HG02571 (cell line): ENCODE results near the gene EHMT1.

Experiments
- ATAC-seq: cut with Tn5 transposase; IDR thresholded peaks from one replicate; pipeline ENCODE4 v1.9.1; 2021; ENCODE audit warnings: mild to moderate bottlenecking, moderate library complexity; ENCODE audit not compliant: unreplicated experiment

Gene EHMT1

DNA sequence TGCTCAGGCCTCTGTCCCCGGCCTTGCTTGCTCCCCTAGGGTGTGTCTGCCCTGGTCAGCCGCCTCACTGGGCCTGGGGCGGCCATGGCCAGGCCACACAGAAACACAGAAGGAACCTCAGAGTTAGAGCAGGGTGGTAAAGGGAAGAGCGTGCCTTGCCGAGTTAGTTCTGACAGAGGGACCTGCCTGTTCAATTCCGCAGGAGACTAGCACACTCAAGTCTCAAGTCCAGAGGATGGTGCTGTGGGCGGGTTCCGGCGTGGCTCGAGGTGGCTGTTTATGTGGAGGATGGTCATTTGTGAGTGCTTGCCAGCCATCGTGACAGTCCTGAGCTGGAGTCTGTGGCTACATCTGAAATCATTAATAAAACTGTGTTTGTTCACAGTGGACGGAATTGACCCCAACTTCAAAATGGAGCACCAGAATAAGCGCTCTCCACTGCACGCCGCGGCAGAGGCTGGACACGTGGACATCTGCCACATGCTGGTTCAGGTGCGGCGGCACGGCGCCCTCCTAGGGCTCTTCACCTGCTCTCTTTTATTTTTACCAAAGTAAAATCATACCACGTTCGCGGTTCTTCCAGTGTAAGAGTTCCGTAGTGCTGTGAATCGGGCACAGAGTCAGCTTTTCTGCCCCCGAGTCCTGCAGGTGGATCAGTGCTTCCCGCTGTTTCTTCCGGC lies 163.2 kb downstream of the EHMT1 start:
- ATAC-seq: no peak

DNA sequence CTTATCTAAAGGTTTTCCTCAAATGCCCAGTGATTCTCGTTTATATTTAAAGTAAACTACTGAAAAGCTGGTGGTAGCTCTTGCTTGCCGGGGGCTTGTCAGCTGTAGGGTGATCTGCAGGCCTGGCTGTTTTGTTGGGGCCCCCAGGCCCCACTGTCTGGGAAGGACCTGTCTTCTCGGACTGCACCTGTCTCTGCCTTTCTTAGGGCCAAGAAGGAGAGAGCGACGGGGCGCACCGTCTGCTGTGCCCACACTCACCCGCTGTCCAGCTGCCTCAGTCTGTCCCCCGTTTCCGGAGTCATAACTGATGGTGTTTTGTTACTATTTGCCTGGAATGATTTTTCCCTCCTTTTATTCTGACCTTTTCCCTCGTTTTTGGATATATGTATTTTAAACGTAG lies 164.7 kb downstream of the EHMT1 start:
- ATAC-seq: no peak

DNA sequence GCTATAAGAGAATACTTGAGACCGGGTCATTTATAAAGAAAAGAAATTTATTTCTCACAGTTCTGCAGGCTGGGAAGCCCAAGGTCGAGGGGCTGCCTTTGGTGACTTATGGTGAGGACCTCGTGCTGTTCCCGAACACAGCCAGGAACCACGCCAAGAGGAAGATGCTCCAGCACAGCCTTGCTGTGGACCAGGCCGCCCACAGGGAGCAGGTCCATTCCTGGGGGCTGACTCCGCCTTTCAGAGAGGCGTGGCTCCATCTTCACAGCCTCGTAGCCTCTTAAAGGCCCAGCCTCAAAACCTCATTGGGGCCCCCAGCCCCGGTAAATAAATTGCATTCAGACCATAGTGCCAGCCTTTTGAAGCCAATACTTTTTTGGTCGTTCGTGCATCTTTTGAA lies 165.2 kb downstream of the EHMT1 start:
- ATAC-seq: no peak

- ATAC-seq: no peak
Measured at GRCh38 chr9:137784641-137785513, 166.1 kb downstream of the EHMT1 start.

- no peak for ATAC-seq
Measured at GRCh38 chr9:137785704-137786161, 166.9 kb downstream of the EHMT1 start.

DNA sequence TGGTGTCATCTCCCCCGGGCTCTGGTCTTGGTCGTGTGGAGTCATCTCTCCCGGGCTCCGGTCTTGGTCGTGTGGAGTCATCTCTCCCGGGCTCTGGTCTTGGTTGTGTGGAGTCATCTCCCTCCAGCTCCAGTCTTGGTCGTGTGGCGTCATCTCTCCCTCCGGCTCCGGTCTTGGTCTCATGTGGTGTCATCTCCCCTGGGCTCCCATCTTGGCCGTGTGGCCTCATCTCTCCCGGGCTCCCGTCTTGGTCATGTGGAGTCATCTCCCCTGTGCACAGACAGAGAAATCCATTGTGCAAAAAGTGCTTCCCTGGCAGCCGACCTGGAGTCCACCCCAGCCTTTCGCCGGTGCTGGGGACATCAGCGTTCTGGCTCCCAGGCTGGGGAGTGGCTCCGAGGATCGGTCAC lies 167.7 kb downstream of the EHMT1 start:
- no peak for ATAC-seq

- no peak for ATAC-seq
Measured at GRCh38 chr9:137787381-137787780, 168.6 kb downstream of the EHMT1 start.

DNA sequence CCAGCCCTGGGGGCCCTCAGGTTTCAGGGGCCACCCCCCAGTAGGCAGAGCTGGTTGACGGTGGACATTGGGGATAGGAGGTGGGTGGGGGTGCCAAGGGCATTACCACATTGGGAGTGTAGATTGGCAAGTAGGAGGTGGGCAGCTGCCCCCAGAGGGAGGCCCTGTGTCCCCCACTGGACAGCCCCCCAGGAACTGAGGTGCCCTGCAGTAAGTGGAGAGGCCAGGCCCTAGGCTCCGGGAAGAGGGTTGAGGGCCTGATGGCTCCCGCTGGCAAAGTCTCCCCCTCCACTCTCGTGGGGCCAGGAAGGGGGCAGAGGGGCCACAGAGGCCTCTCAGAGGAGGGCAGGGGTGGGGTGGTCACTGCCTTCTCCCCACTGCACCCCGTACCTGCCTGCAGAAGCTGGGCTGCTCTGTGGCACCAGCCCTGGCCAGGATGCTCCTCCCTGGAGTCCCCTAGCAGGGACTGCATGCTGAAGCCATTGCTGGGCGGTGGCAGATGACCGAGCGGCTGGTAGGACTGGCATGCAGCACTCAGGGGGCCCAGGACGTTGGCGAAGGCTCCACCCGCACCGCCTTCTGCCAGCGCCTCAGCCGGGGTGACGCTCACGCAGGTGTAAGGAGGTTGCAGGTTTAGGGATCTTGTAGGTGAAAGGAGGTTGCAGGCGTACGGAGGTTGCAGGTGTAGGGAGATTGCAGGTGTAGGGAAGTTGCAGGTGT lies 169.1 kb downstream of the EHMT1 start:
- ATAC-seq: no peak

DNA sequence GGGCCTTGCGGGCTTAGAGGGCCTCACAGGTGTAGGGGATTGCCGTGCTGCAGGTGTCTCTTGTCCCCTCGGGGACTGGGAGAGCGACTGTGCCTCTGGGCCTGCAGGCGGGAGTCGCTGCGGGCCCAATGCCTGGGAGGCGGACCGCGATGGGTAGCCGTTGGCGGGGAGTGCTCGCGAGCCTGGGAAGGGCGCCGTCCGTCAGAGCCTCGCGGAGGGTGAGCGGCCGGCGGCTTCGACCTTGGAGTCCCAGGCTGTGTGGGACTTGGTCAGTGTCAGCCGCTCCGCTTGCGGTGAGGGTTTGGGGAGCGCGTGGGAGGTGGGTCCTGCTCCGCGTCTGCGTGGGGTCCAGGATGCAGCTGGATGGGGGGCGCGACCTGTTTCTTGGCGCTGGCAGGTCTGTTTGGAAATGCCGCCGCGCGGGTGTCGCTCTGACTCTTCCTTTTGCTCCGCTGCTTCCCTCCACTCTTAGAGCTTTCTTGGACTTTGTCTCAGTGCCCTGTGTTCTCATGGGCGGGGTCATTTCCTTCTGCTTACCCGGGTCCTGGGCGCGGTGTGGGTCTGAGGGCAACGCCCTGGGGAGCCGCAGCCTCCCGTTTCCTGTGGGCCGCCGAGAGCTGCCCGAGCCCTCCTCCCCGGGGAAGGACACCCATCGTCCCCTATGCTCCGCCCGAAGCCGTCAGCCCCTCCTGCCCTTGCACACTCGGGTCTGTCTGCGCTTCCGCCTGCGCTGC lies 169.9 kb downstream of the EHMT1 start:
- ATAC-seq: no peak

- ATAC-seq: no peak
Measured at GRCh38 chr9:137789295-137789895, 170.6 kb downstream of the EHMT1 start.

DNA sequence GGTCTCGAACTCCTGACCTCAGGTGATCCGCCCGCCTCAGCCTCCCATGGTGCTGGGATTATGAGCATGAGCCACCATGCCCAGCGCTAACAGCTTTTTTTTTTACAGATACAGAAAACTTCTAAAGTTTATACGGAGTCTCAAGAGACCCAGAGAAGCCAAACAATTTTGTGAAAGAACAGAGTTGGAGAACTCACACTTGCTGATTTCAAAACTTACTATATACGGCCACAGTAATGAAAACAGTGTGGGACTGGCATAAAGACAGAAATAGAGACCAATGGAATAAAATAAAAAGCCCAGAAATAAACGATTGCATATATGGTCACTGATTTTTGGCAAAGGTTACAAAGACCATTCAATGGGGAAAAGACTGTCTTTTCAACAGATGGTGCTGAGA lies 173.1 kb downstream of the EHMT1 start:
- no peak for ATAC-seq

DNA sequence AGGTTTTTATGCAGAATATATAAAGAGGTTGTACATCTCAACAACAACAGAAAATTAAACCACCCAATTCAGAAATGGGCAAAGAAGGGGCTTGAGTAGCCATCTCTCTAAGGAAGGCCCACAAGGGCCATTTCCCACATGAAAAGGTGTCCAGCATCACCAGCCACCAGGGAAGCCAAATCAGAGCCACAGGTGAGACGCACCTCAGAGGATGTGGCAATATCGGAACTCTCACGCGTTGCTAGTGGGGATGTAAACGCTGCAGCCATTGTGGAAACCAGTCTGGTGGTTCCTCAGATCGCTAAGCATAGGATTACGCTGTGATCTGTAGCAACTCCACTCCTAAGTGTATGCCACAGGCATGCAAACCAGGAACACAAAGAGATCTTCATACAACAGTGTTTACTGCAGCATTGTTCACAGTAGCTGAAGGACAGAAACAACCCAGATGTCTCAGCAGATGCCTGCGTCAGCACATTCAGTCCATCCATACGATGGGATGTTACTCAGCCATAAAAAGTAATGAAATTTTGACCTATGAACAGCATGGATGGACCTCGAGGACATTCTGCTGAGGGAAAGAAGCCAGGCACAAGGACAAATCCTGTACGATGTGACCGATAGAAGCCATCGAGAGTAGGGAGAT lies 174.5 kb downstream of the EHMT1 start:
- no peak for ATAC-seq

GRCh38 chr9:137795156-137795666 lies 176.4 kb downstream of the EHMT1 start:
- no peak for ATAC-seq

GRCh38 chr9:137797206-137798120 lies 178.7 kb downstream of the EHMT1 start:
- ATAC-seq: no peak

GRCh38 chr9:137798142-137798541 lies 179.3 kb downstream of the EHMT1 start:
- no peak for ATAC-seq

- no peak for ATAC-seq
Measured at GRCh38 chr9:137798901-137799629, 180.3 kb downstream of the EHMT1 start.

DNA sequence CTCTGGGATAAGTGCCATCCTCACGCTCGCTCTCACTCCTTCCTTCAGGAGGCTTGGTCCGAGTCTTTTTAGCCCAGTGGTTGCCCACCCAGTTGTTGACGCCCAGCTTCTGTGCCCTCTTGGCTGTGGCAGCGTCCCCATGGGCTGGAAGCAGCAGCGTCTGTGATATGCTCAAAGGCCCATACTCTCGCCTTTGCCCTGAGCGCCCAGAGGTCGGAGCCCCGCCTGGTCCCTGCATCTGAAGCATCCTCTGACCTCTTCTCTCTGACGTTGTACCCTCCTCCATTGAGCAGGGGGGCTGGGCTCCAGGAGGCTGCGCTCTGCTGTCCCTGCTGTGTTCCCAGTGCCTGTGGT lies 180.8 kb downstream of the EHMT1 start:
- ATAC-seq: no peak
